Neural progenitor cell (in vitro differentiated cells): ENCODE results near the gene XRCC2. TPM values are rescaled to one million over a fixed set of nuclear protein-coding genes. Genes with fewer than 3 reads are reported as not detected.
"Not testable (repeated sequence)": the region's sequence is repeated elsewhere in the genome, so short reads cannot be mapped to it uniquely, and the experiment has no call there.

ENCODE experiments used
- DNase-seq: peaks from one replicate; pipeline ENCODE4 v3.0.0-alpha.2; 2016; ENCODE audit warnings: low spot score
- H2AFZ ChIP-seq: fragments of 200-600 bp; sonication (generic); replicated peaks from 2 replicates; pipeline ENCODE4 v1.6.1; 2016; ENCODE audit warnings: antibody characterized with exemption
- H3F3A ChIP-seq: fragments of 200-600 bp; sonication (generic); 2 replicates; pipeline ENCODE4 v1.6.1; 2016; ENCODE audit warnings: antibody characterized with exemption, low read depth
- H3K27ac ChIP-seq: fragments of 200-600 bp; sonication (generic); 2 replicates; pipeline ENCODE4 v1.5.1; 2016; ENCODE audit warnings: mild to moderate bottlenecking
- H3K27me3 ChIP-seq: fragments of 200-600 bp; sonication (generic); 2 replicates; pipeline ENCODE4 v1.6.1; 2016; ENCODE audit warnings: mild to moderate bottlenecking, moderate library complexity
- H3K36me3 ChIP-seq: fragments of 200-600 bp; sonication (generic); 2 replicates; pipeline ENCODE4 v1.5.1; 2016
- H3K4me1 ChIP-seq: fragments of 200-600 bp; sonication (generic); 2 replicates; pipeline ENCODE4 v1.6.1; 2016; ENCODE audit warnings: mixed run types
- H3K4me2 ChIP-seq: fragments of 200-600 bp; sonication (generic); 2 replicates; pipeline ENCODE4 v1.6.1; 2016
- H3K4me3 ChIP-seq: fragments of 200-600 bp; sonication (generic); 2 replicates; pipeline ENCODE4 v1.5.1; 2016
- H3K79me2 ChIP-seq: fragments of 200-600 bp; sonication (generic); 2 replicates; pipeline ENCODE4 v1.6.1; 2016; ENCODE audit warnings: low read depth
- H3K9ac ChIP-seq: fragments of 200-600 bp; sonication (generic); 2 replicates; pipeline ENCODE4 v1.6.1; 2016
- H3K9me3 ChIP-seq: fragments of 200-600 bp; sonication (generic); 2 replicates; pipeline ENCODE4 v1.5.1; 2016; ENCODE audit warnings: low read depth
- H4K20me1 ChIP-seq: fragments of 200-600 bp; sonication (generic); 2 replicates; pipeline ENCODE4 v1.6.1; 2016; ENCODE audit warnings: low read depth
- H3K27ac Mint-ChIP-seq: 3 replicates; pipeline ENCODE4 v1.8.0; 2021; ENCODE audit warnings: mixed read lengths
- H3K27me3 Mint-ChIP-seq: 2 replicates; pipeline ENCODE4 v1.8.0; 2022; ENCODE audit warnings: low read depth, mild to moderate bottlenecking, inconsistent platforms, moderate library complexity, mixed read lengths; ENCODE audit not compliant: insufficient read depth
- H3K36me3 Mint-ChIP-seq: 3 replicates; pipeline ENCODE4 v1.8.0; 2021; ENCODE audit warnings: mixed read lengths
- H3K4me1 Mint-ChIP-seq: 3 replicates; pipeline ENCODE4 v1.8.0; 2021; ENCODE audit warnings: mixed read lengths
- H3K4me3 Mint-ChIP-seq: 3 replicates; pipeline ENCODE4 v1.8.0; 2021; ENCODE audit warnings: mild to moderate bottlenecking, moderate library complexity, mixed read lengths
- H3K9me3 Mint-ChIP-seq: 3 replicates; pipeline ENCODE4 v1.8.0; 2020; ENCODE audit warnings: mixed read lengths
- CTCF ChIP-seq: fragments of 200-600 bp; sonication (generic); IDR thresholded peaks from 2 replicates; pipeline ENCODE4 v1.5.1; 2017; ENCODE audit warnings: antibody characterized with exemption, mild to moderate bottlenecking
- EZH2 ChIP-seq: fragments of 200-600 bp; sonication (generic); IDR thresholded peaks from 2 replicates; pipeline ENCODE4 v1.6.1; 2017; ENCODE audit warnings: antibody characterized with exemption, mild to moderate bottlenecking, moderate library complexity
- EZH2phosphoT487 ChIP-seq: fragments of 200-600 bp; sonication (generic); IDR thresholded peaks from 2 replicates; pipeline ENCODE4 v1.6.1; 2017; ENCODE audit warnings: antibody characterized with exemption
- total RNA-seq: library from RNA; depleted of rRNA; stranded (reverse); fragments of >200 nt; gene quantifications from 2 replicates; pipeline ENCODE4 v1.2.3, GENCODE V29; 2015; ENCODE audit warnings: low replicate concordance

Gene XRCC2
- total RNA-seq, 1 donor from 2014 or later, result 51.6 TPM

DNA sequence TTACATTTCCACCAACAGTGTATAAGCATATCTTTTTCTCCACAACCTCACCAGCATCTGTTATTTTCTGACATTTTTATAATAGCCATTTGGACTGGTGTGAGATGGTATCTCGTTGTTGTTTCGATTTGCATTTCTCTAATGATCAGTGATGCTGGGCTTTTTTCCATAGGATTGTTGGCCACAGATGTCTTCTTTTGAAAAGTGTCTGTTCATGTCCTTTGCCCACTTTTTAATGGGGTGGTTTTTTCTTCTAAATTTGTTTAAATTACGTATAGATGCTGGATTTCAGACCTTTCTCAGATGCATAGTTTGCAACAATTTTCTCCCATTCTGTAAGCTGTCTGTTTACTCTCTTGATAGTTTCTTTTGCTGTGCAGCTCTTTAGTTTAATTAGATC, 28.9 kb downstream of the XRCC2 start:
- no peaks in the 10 kb centered on the region for H4K20me1 ChIP-seq
- no peak overlapping the region for H2AFZ ChIP-seq
- H3K79me2 ChIP-seq, result peaks cover 12% of the 10 kb centered on the region
- H3K4me1 Mint-ChIP-seq, result no peaks in the 10 kb centered on the region
- no peak overlapping the region for H3K4me3 ChIP-seq
- TF ChIP-seq EZH2phosphoT487, result no peak
- TF ChIP-seq EZH2, result no peak
- TF ChIP-seq CTCF, result no peak
- no peak overlapping the region for H3K9ac ChIP-seq
- no peaks in the 10 kb centered on the region for H3K9me3 Mint-ChIP-seq
- no peak overlapping the region for H3K27ac Mint-ChIP-seq
- H3K36me3 Mint-ChIP-seq, result peaks cover 39% of the 10 kb centered on the region
- H3K4me2 ChIP-seq, result no peak overlapping the region
- H3K4me3 Mint-ChIP-seq, result no peak overlapping the region
- H3F3A ChIP-seq, result peaks cover 33% of the 10 kb centered on the region
- no peaks in the 10 kb centered on the region for H3K4me1 ChIP-seq
- no peaks in the 10 kb centered on the region for H3K9me3 ChIP-seq
- no peaks in the 10 kb centered on the region for H3K27me3 Mint-ChIP-seq
- no peak overlapping the region for H3K27ac ChIP-seq
- DNase-seq, result no peak
- no peaks in the 10 kb centered on the region for H3K27me3 ChIP-seq
- peaks cover 29% of the 10 kb centered on the region for H3K36me3 ChIP-seq

- peaks cover 33% of the 10 kb centered on the region for H3F3A ChIP-seq
- not testable (repeated sequence) for H3K4me1 Mint-ChIP-seq, H3K4me2 ChIP-seq, H3K9ac ChIP-seq, H3K4me3 Mint-ChIP-seq, H3K9me3 ChIP-seq, H3K27ac Mint-ChIP-seq, H3K27me3 Mint-ChIP-seq, H4K20me1 ChIP-seq, H3K9me3 Mint-ChIP-seq, H3K27ac ChIP-seq, DNase-seq, H3K4me3 ChIP-seq, H2AFZ ChIP-seq, H3K79me2 ChIP-seq, H3K27me3 ChIP-seq, H3K4me1 ChIP-seq
- H3K36me3 Mint-ChIP-seq, result peaks cover 37% of the 10 kb centered on the region
- peaks cover 29% of the 10 kb centered on the region for H3K36me3 ChIP-seq
These were observed 29.4 kb downstream of the XRCC2 start for GRCh38 chr7:152646579-152646978.

- Histone ChIP-seq H3K27me3 (no peaks in the 10 kb centered on the region), H3F3A (peaks cover 42% of the 10 kb centered on the region), H3K4me3 (no peak overlapping the region), H4K20me1 (no peaks in the 10 kb centered on the region), H3K79me2 (no peaks in the 10 kb centered on the region), H3K9ac (no peak overlapping the region), H2AFZ (no peak overlapping the region), H3K4me2 (no peak overlapping the region), H3K4me1 (no peaks in the 10 kb centered on the region), H3K9me3 (no peaks in the 10 kb centered on the region), H3K27ac (no peak overlapping the region), H3K36me3 (peaks cover 25% of the 10 kb centered on the region)
- Mint-ChIP-seq H3K27me3 (no peaks in the 10 kb centered on the region), H3K9me3 (no peaks in the 10 kb centered on the region), H3K36me3 (peaks cover 30% of the 10 kb centered on the region), H3K4me3 (no peak overlapping the region), H3K4me1 (no peaks in the 10 kb centered on the region), H3K27ac (no peak overlapping the region)
- no peak for DNase-seq
- no peak for TF ChIP-seq CTCF
- no peak for TF ChIP-seq EZH2
- TF ChIP-seq EZH2phosphoT487, result no peak
These were observed 31.9 kb downstream of the XRCC2 start for GRCh38 chr7:152643979-152644559.

DNA sequence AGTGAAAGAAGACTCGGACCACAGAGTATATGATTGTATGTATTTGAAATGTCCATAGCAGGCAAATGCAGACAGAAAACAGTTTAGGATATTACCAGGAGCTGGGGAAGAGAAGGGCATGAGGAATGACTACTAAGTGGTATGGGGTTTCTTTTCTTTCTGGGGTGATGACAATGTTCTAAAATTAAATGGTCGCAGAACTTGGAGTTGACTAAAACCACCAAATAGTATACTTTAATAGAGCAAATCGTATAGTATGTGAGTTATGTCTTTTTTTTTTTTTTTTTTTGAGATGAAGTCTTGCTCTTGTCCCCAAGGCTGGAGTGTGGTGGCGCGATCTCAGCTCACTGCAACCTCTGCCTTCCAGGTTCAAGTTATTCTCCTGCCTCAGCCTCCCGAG, 34.6 kb downstream of the XRCC2 start:
- no peak for DNase-seq
- H3K4me1 ChIP-seq, result no peaks in the 10 kb centered on the region
- no peaks in the 10 kb centered on the region for H3K27me3 Mint-ChIP-seq
- H3K36me3 ChIP-seq, result no peaks in the 10 kb centered on the region
- H3K9ac ChIP-seq, result no peak overlapping the region
- H4K20me1 ChIP-seq, result no peaks in the 10 kb centered on the region
- H3K4me3 Mint-ChIP-seq, result no peak overlapping the region
- peaks cover 13% of the 10 kb centered on the region for H3K36me3 Mint-ChIP-seq
- H3K9me3 ChIP-seq, result no peaks in the 10 kb centered on the region
- peaks cover 32% of the 10 kb centered on the region for H3F3A ChIP-seq
- H3K4me2 ChIP-seq, result no peak overlapping the region
- no peak for TF ChIP-seq EZH2
- no peak for TF ChIP-seq CTCF
- no peak for TF ChIP-seq EZH2phosphoT487
- no peak overlapping the region for H2AFZ ChIP-seq
- no peaks in the 10 kb centered on the region for H3K4me1 Mint-ChIP-seq
- H3K4me3 ChIP-seq, result no peak overlapping the region
- H3K27ac ChIP-seq, result no peak overlapping the region
- no peaks in the 10 kb centered on the region for H3K9me3 Mint-ChIP-seq
- no peaks in the 10 kb centered on the region for H3K79me2 ChIP-seq
- H3K27ac Mint-ChIP-seq, result no peak overlapping the region
- no peaks in the 10 kb centered on the region for H3K27me3 ChIP-seq
